Transverse colon (tissue), 4 donors: ENCODE measurements around the gene ABCA7.

Experiments used
- EP300 ChIP-seq: sonication (generic); formaldehyde crosslinking; IDR thresholded peaks from one replicate; pipeline ENCODE4 v1.6.1; 2017; ENCODE audit warnings: antibody characterized with exemption, low read depth
- POLR2A ChIP-seq: fragments of 450-650 bp; IDR thresholded peaks from one replicate; pipeline ENCODE4 v1.6.1; 2016; ENCODE audit warnings: antibody characterized with exemption, mild to moderate bottlenecking, moderate library complexity
- POLR2AphosphoS5 ChIP-seq, 3 donors: sonication (generic); formaldehyde crosslinking; IDR thresholded peaks; one replicate each; pipeline ENCODE4 v1.6.1; 2016; ENCODE audit warnings: antibody characterized with exemption in 3 of 3
- TF ChIP-seq, protein P1 (sequence below), 5 experiments: fragments of 200-600 bp in 3 of 5; fragments of 450-650 bp in 2 of 5; sonication (generic) in 3 of 5; IDR thresholded peaks; 1 replicate in 2 of 5; 2 replicates in 3 of 5; pipeline ENCODE4 v1.5.1; 2016 to 2017; ENCODE audit warnings: antibody characterized with exemption in 5 of 5, inconsistent platforms in 3 of 5, mild to moderate bottlenecking in 2 of 5, moderate library complexity in 1 of 5

DNA sequence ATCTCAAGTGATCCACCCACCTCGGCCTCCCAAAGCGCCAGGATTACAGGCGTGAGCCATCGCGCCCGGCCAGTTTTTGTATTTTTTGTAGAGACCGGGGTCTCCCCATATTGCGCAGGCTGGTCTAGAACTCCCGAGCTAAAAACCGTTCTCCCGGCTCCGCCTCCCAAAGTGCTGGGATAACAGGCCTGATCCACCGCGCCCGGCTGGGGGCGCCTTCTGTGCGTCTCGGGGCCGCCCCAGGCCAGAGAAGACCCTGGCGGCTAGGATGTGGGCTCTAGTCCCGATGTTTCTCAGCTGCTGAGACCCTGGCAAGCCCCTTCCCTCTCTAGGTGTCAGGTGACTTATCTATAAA is 30.6 kb downstream of the ABCA7 start:
- TF ChIP-seq, protein P1, sequence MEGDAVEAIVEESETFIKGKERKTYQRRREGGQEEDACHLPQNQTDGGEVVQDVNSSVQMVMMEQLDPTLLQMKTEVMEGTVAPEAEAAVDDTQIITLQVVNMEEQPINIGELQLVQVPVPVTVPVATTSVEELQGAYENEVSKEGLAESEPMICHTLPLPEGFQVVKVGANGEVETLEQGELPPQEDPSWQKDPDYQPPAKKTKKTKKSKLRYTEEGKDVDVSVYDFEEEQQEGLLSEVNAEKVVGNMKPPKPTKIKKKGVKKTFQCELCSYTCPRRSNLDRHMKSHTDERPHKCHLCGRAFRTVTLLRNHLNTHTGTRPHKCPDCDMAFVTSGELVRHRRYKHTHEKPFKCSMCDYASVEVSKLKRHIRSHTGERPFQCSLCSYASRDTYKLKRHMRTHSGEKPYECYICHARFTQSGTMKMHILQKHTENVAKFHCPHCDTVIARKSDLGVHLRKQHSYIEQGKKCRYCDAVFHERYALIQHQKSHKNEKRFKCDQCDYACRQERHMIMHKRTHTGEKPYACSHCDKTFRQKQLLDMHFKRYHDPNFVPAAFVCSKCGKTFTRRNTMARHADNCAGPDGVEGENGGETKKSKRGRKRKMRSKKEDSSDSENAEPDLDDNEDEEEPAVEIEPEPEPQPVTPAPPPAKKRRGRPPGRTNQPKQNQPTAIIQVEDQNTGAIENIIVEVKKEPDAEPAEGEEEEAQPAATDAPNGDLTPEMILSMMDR (IDR thresholded peaks at IDR 0.05) = no peak
- TF ChIP-seq POLR2A (no peak), POLR2AphosphoS5 (IDR thresholded peaks at IDR 0.05) (no peak), EP300 (no peak)
